HepG2 (cell line): ENCODE measurements around the gene BCL6. TPM values are rescaled to one million over a fixed set of nuclear protein-coding genes. Genes with fewer than 3 reads are reported as not detected.

ENCODE experiments used
- ATAC-seq: fragments of 200-7000 bp; cut with Tn5 transposase; 3 replicates; pipeline ENCODE4 v1.9.1; 2020; ENCODE audit warnings: mild to moderate bottlenecking, moderate library complexity
- BruUV-seq: library from RNA; stranded (reverse); fragments of 400-500 nt; replicated peaks from 2 replicates; lab custom pipeline; 2021; lab: Mats Ljungman, UMichigan
- CTCF ChIA-PET: fragments of 300-600 bp; formaldehyde crosslinking; extraction: SDS; loops from one replicate; lab custom pipeline; 2021; ENCODE audit warnings: low total read pairs, inconsistent platforms, low intra/inter-chr PET ratio; lab: Yijun Ruan, JAX
- POLR2A ChIA-PET: fragments of 350-600 bp; sonication (Branson Sonifier 250); formaldehyde crosslinking; loops from one replicate; lab custom pipeline; 2020; ENCODE audit warnings: antibody characterized with exemption, inconsistent platforms; lab: Yijun Ruan, JAX
- DNase-seq: peaks from one replicate; pipeline ENCODE4 v3.0.0-alpha.2; 2015; ENCODE audit warnings: low spot score
- FAIRE-seq: peaks from 3 replicates; lab custom pipeline; 2011; peaks lifted over from hg19 to GRCh38; lab: Jason Lieb, UNC
- H2AFZ ChIP-seq: one replicate; pipeline ENCODE4 v1.6.1; 2011; ENCODE audit warnings: low read length, inconsistent platforms
- H3K27ac ChIP-seq: fragments of 300-600 bp; 3 replicates; pipeline ENCODE4 v1.8.0; 2011; ENCODE audit warnings: mixed run types, mild to moderate bottlenecking, mixed read lengths, low read length, inconsistent platforms; ENCODE audit not compliant: insufficient read depth; ENCODE audit errors: extremely low read length
- H3K27me3 ChIP-seq, 2 experiments: fragments of 200-600 bp in 1 of 2; 2 replicates in 1 of 2; 3 replicates in 1 of 2; pipeline versions ENCODE4 v1.6.0 to v1.8.0; 2011; ENCODE audit warnings: low read length in 2 of 2, mild to moderate bottlenecking in 2 of 2, moderate library complexity in 2 of 2, inconsistent platforms in 1 of 2; ENCODE audit not compliant: insufficient read depth in 2 of 2, control insufficient read depth in 1 of 2
- H3K36me3 ChIP-seq, 2 experiments: fragments of 200-600 bp in 1 of 2; replicated peaks in 1 of 2; 2 replicates in 1 of 2; 3 replicates in 1 of 2; pipeline versions ENCODE4 v1.5.1 to v1.8.0; 2011; ENCODE audit warnings: low read length in 2 of 2, inconsistent platforms in 1 of 2; ENCODE audit not compliant: insufficient read depth in 2 of 2, control insufficient read depth in 1 of 2
- H3K4me1 ChIP-seq: 2 replicates; pipeline ENCODE4 v1.5.1; 2012; ENCODE audit warnings: low read length, inconsistent platforms; ENCODE audit not compliant: insufficient read depth
- H3K4me2 ChIP-seq: 2 replicates; pipeline ENCODE4 v1.6.0; 2011; ENCODE audit warnings: low read depth, low read length, inconsistent platforms
- H3K4me3 ChIP-seq, 3 experiments: fragments of 200-600 bp in 1 of 3; sonication (generic), shearing (Covaris generic) in 1 of 3; replicated peaks in 1 of 3; 2 replicates each; pipeline ENCODE4 v1.5.1; 2011 to 2016; ENCODE audit warnings: low read length in 3 of 3, inconsistent platforms in 2 of 3, low read depth in 2 of 3, mild to moderate bottlenecking in 2 of 3, control low read depth in 1 of 3, mixed read lengths in 1 of 3; ENCODE audit not compliant: insufficient read depth in 1 of 3
- H3K79me2 ChIP-seq: one replicate; pipeline ENCODE4 v1.6.1; 2011; ENCODE audit warnings: low read length, inconsistent platforms; ENCODE audit not compliant: insufficient read depth
- H3K9ac ChIP-seq: 2 replicates; pipeline ENCODE4 v1.6.0; 2011; ENCODE audit warnings: mild to moderate bottlenecking, low read depth, low read length, inconsistent platforms; ENCODE audit not compliant: insufficient read depth
- H3K9me3 ChIP-seq: 2 replicates; pipeline ENCODE4 v1.5.1; 2012; ENCODE audit warnings: mild to moderate bottlenecking, low read length
- H4K20me1 ChIP-seq: 2 replicates; pipeline ENCODE4 v1.6.0; 2011; ENCODE audit warnings: inconsistent platforms, mild to moderate bottlenecking, low read length, moderate library complexity; ENCODE audit not compliant: insufficient read depth
- SMAD1 ChIP-seq: sonication (generic); formaldehyde crosslinking; IDR thresholded peaks from 2 replicates; pipeline ENCODE4 v1.4.0; 2020; ENCODE audit warnings: missing genetic modification reagents, low read depth, mild to moderate bottlenecking, borderline replicate concordance
- TBX2 ChIP-seq: sonication (generic); formaldehyde crosslinking; IDR thresholded peaks from 2 replicates; pipeline ENCODE4 v1.5.0; 2020; ENCODE audit warnings: missing genetic modification reagents, mild to moderate bottlenecking, borderline replicate concordance
- ZBED4 ChIP-seq: sonication (generic); formaldehyde crosslinking; IDR thresholded peaks from 2 replicates; pipeline ENCODE4 v1.4.0; 2020; ENCODE audit warnings: missing genetic modification reagents, borderline replicate concordance
- ZFP36 ChIP-seq: fragments of 150-350 bp; IDR thresholded peaks from 2 replicates; pipeline ENCODE4 v1.6.1; 2018; ENCODE audit warnings: borderline replicate concordance, low read length, low read depth; ENCODE audit not compliant: partially characterized antibody
- ZGPAT ChIP-seq: IDR thresholded peaks from 2 replicates; pipeline ENCODE4 v1.6.1; 2016; ENCODE audit warnings: mild to moderate bottlenecking
- ZMYM2 ChIP-seq: sonication (generic); formaldehyde crosslinking; IDR thresholded peaks from 2 replicates; pipeline ENCODE4 v1.8.0; 2022; ENCODE audit warnings: mild to moderate bottlenecking, missing genetic modification reagents
- ZNF329 ChIP-seq: sonication (generic); formaldehyde crosslinking; IDR thresholded peaks from 2 replicates; pipeline ENCODE4 v1.9.0; 2021; ENCODE audit warnings: low read depth, mild to moderate bottlenecking, missing genetic modification reagents
- ZNF343 ChIP-seq: sonication (generic); formaldehyde crosslinking; IDR thresholded peaks from 2 replicates; pipeline ENCODE4 v1.4.0; 2020; ENCODE audit warnings: mild to moderate bottlenecking, missing genetic modification reagents
- WGBS: methylation state at CpG from one replicate; pipeline ENCODE4 v1.1.6; 2017; ENCODE audit warnings: low lambda C conversion rate; 5-methylcytosine and 5-hydroxymethylcytosine counted together
- in situ Hi-C: cut with HindIII; loops from 2 replicates; pipeline ENCODE4 v1.10.0; 2017; ENCODE audit warnings: low pct_unique_long_range_greater_than_20kb; ENCODE audit not compliant: extremely low pct_ligation_motif_present
- intact Hi-C: fragments of 100-400 bp; cut with micrococcal nuclease; formaldehyde crosslinking; loops from one replicate; pipeline ENCODE4 v1.10.0; 2022; ENCODE audit not compliant: unreplicated experiment
- polyA plus RNA-seq, 8 experiments: library from polyadenylated mRNA; depleted of rRNA in 3 of 8; stranded (reverse) in 7 of 8; unstranded in 1 of 8; fragments of >200 nt; fragmentation: Illumina TruSeq in 4 of 8; extraction: Trizol in 4 of 8; gene quantifications; 2 replicates each; pipeline versions ENCODE4 v1.2.1 to v1.2.3, GENCODE V29; 2011 to 2016; ENCODE audit warnings: low read depth in 4 of 8, missing spikeins in 1 of 8, mixed read lengths in 1 of 8; ENCODE audit not compliant: insufficient read depth in 1 of 8
- total RNA-seq, 5 experiments: library from RNA; depleted of rRNA; stranded (reverse); fragments of >200 nt; fragmentation: Illumina TruSeq; extraction: Trizol; gene quantifications; 2 replicates each; pipeline ENCODE4 v1.2.3, GENCODE V29; 2016; ENCODE audit warnings: low read depth in 1 of 5
- TF ChIP-seq, protein P1 (sequence below): sonication (generic); formaldehyde crosslinking; IDR thresholded peaks from 2 replicates; pipeline ENCODE4 v1.4.0; 2020; ENCODE audit warnings: missing genetic modification reagents
- TF ChIP-seq, protein P2 (sequence below): sonication (generic); formaldehyde crosslinking; IDR thresholded peaks from 2 replicates; pipeline ENCODE4 v1.5.1; 2020; ENCODE audit warnings: mild to moderate bottlenecking, missing genetic modification reagents, borderline replicate concordance

BCL6 gene
- total and polyA plus RNA-seq, 2 of the 13 experiments (the other 11 are each of a cell fraction or from before 2014, with no cell fraction given): 21.2 to 53.7 TPM

DNA sequence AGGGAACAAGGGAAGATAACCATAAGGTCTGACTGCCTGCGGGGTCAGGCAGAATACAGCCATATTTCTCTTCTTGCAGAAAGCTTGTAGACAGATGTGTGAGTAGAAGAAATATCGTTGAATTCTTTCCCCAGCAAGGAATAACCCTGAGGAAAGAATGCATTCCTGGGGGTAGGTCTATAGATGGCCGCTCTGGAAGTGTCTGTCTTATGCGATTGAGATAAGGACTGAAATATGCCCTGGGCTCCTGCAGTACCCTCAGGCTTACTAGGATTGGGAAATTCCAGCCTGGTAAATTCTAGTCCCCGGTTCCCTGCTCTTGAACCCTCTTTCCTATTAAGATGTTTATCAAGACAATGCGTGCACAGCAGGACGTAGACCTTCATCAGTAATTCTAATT, 59.3 kb downstream of the BCL6 start:
- 51% methylated on average over 7 of the region's 7 CpGs for WGBS
- BruUV-seq: no TSS peak
- ATAC-seq: no peak
- H3K9me3 ChIP-seq: no peaks in the 10 kb centered on the region
- POLR2A ChIA-PET: no interaction called here
- H3K36me3 ChIP-seq: no peaks in the 10 kb centered on the region
- in situ Hi-C loops (no loop called here), intact Hi-C loops (no loop called here)
- no peaks in the 10 kb centered on the region for H4K20me1 ChIP-seq
- H3K4me3 ChIP-seq: no peak overlapping the region
- CTCF ChIA-PET: no interaction called here
- H3K27me3 ChIP-seq: 0 out of 5 replicates have a peak, but pooled peaks cover 0 to 2% of the 10 kb centered on the region in 2 experiments
- no peak overlapping the region for H3K27ac ChIP-seq
- no peak overlapping the region for H2AFZ ChIP-seq
- H3K4me1 ChIP-seq: no peaks in the 10 kb centered on the region
- H3K4me2 ChIP-seq: no peak overlapping the region
- FAIRE-seq: no peak
- no peak for DNase-seq
- H3K79me2 ChIP-seq: no peaks in the 10 kb centered on the region
- H3K9ac ChIP-seq: no peak overlapping the region
- TF ChIP-seq ZMYM2 (CRISPR knock-in tag): no peak
- no peak for TF ChIP-seq TBX2 (CRISPR knock-in tag)
- no peak for TF ChIP-seq ZFP36
- TF ChIP-seq, protein P1, sequence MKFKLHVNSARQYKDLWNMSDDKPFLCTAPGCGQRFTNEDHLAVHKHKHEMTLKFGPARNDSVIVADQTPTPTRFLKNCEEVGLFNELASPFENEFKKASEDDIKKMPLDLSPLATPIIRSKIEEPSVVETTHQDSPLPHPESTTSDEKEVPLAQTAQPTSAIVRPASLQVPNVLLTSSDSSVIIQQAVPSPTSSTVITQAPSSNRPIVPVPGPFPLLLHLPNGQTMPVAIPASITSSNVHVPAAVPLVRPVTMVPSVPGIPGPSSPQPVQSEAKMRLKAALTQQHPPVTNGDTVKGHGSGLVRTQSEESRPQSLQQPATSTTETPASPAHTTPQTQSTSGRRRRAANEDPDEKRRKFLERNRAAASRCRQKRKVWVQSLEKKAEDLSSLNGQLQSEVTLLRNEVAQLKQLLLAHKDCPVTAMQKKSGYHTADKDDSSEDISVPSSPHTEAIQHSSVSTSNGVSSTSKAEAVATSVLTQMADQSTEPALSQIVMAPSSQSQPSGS (CRISPR knock-in tag): no peak
- TF ChIP-seq ZNF329 (CRISPR knock-in tag): no peak
- no peak for TF ChIP-seq ZGPAT
- no peak for TF ChIP-seq ZBED4 (CRISPR knock-in tag)
- no peak for TF ChIP-seq SMAD1
- TF ChIP-seq, protein P2, sequence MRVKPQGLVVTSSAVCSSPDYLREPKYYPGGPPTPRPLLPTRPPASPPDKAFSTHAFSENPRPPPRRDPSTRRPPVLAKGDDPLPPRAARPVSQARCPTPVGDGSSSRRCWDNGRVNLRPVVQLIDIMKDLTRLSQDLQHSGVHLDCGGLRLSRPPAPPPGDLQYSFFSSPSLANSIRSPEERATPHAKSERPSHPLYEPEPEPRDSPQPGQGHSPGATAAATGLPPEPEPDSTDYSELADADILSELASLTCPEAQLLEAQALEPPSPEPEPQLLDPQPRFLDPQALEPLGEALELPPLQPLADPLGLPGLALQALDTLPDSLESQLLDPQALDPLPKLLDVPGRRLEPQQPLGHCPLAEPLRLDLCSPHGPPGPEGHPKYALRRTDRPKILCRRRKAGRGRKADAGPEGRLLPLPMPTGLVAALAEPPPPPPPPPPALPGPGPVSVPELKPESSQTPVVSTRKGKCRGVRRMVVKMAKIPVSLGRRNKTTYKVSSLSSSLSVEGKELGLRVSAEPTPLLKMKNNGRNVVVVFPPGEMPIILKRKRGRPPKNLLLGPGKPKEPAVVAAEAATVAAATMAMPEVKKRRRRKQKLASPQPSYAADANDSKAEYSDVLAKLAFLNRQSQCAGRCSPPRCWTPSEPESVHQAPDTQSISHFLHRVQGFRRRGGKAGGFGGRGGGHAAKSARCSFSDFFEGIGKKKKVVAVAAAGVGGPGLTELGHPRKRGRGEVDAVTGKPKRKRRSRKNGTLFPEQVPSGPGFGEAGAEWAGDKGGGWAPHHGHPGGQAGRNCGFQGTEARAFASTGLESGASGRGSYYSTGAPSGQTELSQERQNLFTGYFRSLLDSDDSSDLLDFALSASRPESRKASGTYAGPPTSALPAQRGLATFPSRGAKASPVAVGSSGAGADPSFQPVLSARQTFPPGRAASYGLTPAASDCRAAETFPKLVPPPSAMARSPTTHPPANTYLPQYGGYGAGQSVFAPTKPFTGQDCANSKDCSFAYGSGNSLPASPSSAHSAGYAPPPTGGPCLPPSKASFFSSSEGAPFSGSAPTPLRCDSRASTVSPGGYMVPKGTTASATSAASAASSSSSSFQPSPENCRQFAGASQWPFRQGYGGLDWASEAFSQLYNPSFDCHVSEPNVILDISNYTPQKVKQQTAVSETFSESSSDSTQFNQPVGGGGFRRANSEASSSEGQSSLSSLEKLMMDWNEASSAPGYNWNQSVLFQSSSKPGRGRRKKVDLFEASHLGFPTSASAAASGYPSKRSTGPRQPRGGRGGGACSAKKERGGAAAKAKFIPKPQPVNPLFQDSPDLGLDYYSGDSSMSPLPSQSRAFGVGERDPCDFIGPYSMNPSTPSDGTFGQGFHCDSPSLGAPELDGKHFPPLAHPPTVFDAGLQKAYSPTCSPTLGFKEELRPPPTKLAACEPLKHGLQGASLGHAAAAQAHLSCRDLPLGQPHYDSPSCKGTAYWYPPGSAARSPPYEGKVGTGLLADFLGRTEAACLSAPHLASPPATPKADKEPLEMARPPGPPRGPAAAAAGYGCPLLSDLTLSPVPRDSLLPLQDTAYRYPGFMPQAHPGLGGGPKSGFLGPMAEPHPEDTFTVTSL (CRISPR knock-in tag): no peak
- TF ChIP-seq ZNF343: no peak
